HK-2 (cell line): Measurements from ENCODE around the gene SYCP2.
"Not testable (repeated sequence)": the region's sequence is repeated elsewhere in the genome, so short reads cannot be mapped to it uniquely, and the experiment has no call there.

Experiments
- DNase-seq: peaks from one replicate; pipeline ENCODE4 v3.0.0-alpha.2; 2018; ENCODE audit not compliant: unreplicated experiment

SYCP2 gene

GRCh38 chr20:59908855-59909254, 24.6 kb downstream of the SYCP2 start:
- no peak for DNase-seq

- DNase-seq, result no peak
These were observed 29.8 kb downstream of the SYCP2 start for GRCh38 chr20:59903621-59904020.

- DNase-seq, result no peak
These were observed 31.0 kb downstream of the SYCP2 start for GRCh38 chr20:59902470-59902869.

- DNase-seq, result no peak
These were observed 37.5 kb downstream of the SYCP2 start for GRCh38 chr20:59895908-59896307.

- no peak for DNase-seq
These were observed 41.9 kb downstream of the SYCP2 start for GRCh38 chr20:59891581-59891980.

GRCh38 chr20:59890035-59890434, 43.4 kb downstream of the SYCP2 start:
- not testable (repeated sequence) for DNase-seq

- DNase-seq, result no peak
These were observed 45.4 kb downstream of the SYCP2 start for GRCh38 chr20:59888050-59888449.

GRCh38 chr20:59884494-59884893, 48.9 kb downstream of the SYCP2 start:
- no peak for DNase-seq

GRCh38 chr20:59880198-59880597, 53.2 kb downstream of the SYCP2 start:
- no peak for DNase-seq

- no peak for DNase-seq
These were observed 60.0 kb downstream of the SYCP2 start for GRCh38 chr20:59873409-59873808.

- no peak for DNase-seq
These were observed 62.3 kb downstream of the SYCP2 start for GRCh38 chr20:59871096-59871495.

GRCh38 chr20:59866338-59866737, 67.1 kb downstream of the SYCP2 start:
- DNase-seq, result no peak

GRCh38 chr20:59864726-59865125, 68.7 kb downstream of the SYCP2 start:
- DNase-seq, result no peak

GRCh38 chr20:59863058-59863457, 70.4 kb downstream of the SYCP2 start:
- no peak for DNase-seq

GRCh38 chr20:59861401-59861800, 72.0 kb downstream of the SYCP2 start:
- no peak for DNase-seq

- DNase-seq, result no peak
These were observed 75.0 kb downstream of the SYCP2 start for GRCh38 chr20:59858425-59858824.

GRCh38 chr20:59857966-59858365, 75.5 kb downstream of the SYCP2 start:
- no peak for DNase-seq

GRCh38 chr20:59856941-59857340, 76.5 kb downstream of the SYCP2 start:
- not testable (repeated sequence) for DNase-seq

GRCh38 chr20:59856526-59856925, 76.9 kb downstream of the SYCP2 start:
- DNase-seq, result not testable (repeated sequence)

- DNase-seq, result no peak
These were observed 83.3 kb downstream of the SYCP2 start for GRCh38 chr20:59850018-59850641.

- DNase-seq, result no peak
These were observed 85.3 kb downstream of the SYCP2 start for GRCh38 chr20:59848182-59848581.

- DNase-seq, result no peak
These were observed 88.0 kb downstream of the SYCP2 start for GRCh38 chr20:59845472-59845871.

GRCh38 chr20:59839400-59839799, 94.0 kb downstream of the SYCP2 start:
- no peak for DNase-seq
